Tibial artery (tissue), 4 donors: ENCODE data around the gene STK40.

Experiments used
- DNase-seq, 2 donors: peaks; one replicate each; pipeline ENCODE4 v3.0.0-alpha.2; 2019
- H3K27ac ChIP-seq, 2 donors: fragments of 200-600 bp; sonication (generic) in 1 of 2; 1 replicate in 1 of 2; 2 replicates in 1 of 2; pipeline ENCODE4 v1.5.1; 2018 to 2019; ENCODE audit warnings: mild to moderate bottlenecking in 1 of 2
- H3K27me3 ChIP-seq, 2 donors: fragments of 200-600 bp; sonication (generic) in 1 of 2; one replicate each; pipeline versions ENCODE4 v1.5.1 to v1.6.0; 2016 to 2019
- H3K36me3 ChIP-seq, 3 donors: fragments of 200-600 bp; sonication (generic) in 2 of 3; one replicate each; pipeline ENCODE4 v1.5.1; 2016 to 2019; ENCODE audit warnings: mild to moderate bottlenecking in 2 of 3
- H3K4me1 ChIP-seq, 4 donors: fragments of 200-600 bp; sonication (generic) in 2 of 4; 1 replicate in 3 of 4; 2 replicates in 1 of 4; pipeline ENCODE4 v1.5.1; 2016 to 2019
- H3K4me3 ChIP-seq, 2 donors: fragments of 200-600 bp; sonication (generic) in 1 of 2; 1 replicate in 1 of 2; 2 replicates in 1 of 2; pipeline ENCODE4 v1.5.1; 2018 to 2019; ENCODE audit warnings: mild to moderate bottlenecking in 2 of 2
- H3K9me3 ChIP-seq, 3 donors: fragments of 200-600 bp; sonication (generic) in 1 of 3; one replicate each; pipeline ENCODE4 v1.5.1; 2016 to 2019
- intact Hi-C: fragments of 100-400 bp; cut with DNase I; formaldehyde crosslinking; loops from one replicate; pipeline ENCODE4 v1.15.0; 2023; ENCODE audit warnings: low total_unique reads
- TF ChIP-seq, protein P1 (sequence below), 2 experiments: fragments of 200-600 bp in 1 of 2; fragments of 450-650 bp in 1 of 2; IDR thresholded peaks; one replicate each; pipeline ENCODE4 v1.5.1; 2017 to 2019; ENCODE audit warnings: antibody characterized with exemption in 2 of 2, mild to moderate bottlenecking in 1 of 2, moderate library complexity in 1 of 2

Gene STK40

DNA sequence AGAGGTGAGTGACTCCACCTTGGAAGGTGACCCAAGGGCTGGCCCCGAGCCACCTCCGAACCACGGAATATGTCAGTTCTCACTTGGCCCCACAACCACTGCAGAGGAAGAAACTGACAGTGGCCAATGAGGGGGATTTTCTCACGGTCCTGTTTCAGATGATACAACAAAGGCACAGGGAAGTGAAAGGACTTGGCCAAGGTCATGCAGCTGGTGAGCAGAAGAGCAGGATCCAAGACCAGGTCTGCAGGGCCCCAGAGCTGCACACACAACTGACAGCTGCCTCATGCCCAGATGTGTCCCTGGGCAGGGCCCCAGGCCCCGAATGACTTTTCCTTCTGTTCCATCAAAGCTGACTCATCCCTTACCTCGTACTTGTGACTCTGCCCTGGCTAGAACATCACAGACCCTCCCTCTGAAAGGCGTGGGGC lies 36.5 kb downstream of the STK40 start:
- Histone ChIP-seq H3K4me3 (no peak overlapping the region), H3K36me3 (peaks cover 42 to 59% (median 57%) of the 10 kb centered on the region in 3 donors), H3K9me3 (no peaks in the 10 kb centered on the region), H3K27ac (peak overlapping the region; percentile 65 to 86), H3K4me1 (peaks cover 10 to 51% (median 43%) of the 10 kb centered on the region in 4 donors), H3K27me3 (no peaks in the 10 kb centered on the region)
- intact Hi-C loops = no loop called here
- no peak for DNase-seq
- TF ChIP-seq, protein P1, sequence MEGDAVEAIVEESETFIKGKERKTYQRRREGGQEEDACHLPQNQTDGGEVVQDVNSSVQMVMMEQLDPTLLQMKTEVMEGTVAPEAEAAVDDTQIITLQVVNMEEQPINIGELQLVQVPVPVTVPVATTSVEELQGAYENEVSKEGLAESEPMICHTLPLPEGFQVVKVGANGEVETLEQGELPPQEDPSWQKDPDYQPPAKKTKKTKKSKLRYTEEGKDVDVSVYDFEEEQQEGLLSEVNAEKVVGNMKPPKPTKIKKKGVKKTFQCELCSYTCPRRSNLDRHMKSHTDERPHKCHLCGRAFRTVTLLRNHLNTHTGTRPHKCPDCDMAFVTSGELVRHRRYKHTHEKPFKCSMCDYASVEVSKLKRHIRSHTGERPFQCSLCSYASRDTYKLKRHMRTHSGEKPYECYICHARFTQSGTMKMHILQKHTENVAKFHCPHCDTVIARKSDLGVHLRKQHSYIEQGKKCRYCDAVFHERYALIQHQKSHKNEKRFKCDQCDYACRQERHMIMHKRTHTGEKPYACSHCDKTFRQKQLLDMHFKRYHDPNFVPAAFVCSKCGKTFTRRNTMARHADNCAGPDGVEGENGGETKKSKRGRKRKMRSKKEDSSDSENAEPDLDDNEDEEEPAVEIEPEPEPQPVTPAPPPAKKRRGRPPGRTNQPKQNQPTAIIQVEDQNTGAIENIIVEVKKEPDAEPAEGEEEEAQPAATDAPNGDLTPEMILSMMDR (IDR thresholded peaks at IDR 0.05) = no peak

DNA sequence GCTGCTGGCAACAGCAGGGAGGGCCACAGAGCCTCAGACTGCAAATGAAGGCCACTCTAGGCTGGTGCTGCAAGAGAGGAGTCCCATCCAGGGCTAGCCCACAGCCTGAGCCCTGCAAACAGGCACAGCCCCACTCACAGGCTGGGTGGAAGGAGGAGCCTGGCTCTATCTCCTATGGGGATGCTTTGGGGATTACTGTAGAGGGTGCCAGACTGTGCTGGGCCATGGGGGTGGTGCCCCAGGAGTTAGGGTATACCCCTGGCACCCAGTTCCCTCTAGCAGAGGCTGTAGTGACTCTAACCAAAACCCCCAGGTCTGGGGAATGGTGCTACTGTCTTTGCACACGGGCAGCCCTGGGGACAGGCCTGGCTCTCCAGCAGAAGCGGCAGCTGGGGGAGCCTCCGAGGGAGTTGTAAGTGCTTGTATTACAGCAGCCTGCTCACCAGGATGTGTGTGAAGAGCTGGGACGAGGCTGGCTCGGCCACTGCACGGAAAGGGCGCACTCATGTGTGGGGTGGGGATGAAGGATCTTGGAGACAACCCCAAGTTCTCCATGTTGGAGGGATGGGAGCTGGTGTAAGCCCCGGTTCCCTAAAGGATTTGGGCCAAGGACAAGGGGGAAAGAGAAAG lies 38.9 kb downstream of the STK40 start:
- Histone ChIP-seq H3K36me3 (peaks cover 42 to 68% (median 66%) of the 10 kb centered on the region in 3 donors), H3K27ac (no peak overlapping the region), H3K27me3 (no peaks in the 10 kb centered on the region), H3K9me3 (no peaks in the 10 kb centered on the region), H3K4me1 (peaks cover 8 to 52% (median 37%) of the 10 kb centered on the region in 4 donors), H3K4me3 (no peak overlapping the region)
- no peak for DNase-seq
- TF ChIP-seq, protein P1 (IDR thresholded peaks at IDR 0.05) = no peak
- intact Hi-C loops = no loop called here

DNA sequence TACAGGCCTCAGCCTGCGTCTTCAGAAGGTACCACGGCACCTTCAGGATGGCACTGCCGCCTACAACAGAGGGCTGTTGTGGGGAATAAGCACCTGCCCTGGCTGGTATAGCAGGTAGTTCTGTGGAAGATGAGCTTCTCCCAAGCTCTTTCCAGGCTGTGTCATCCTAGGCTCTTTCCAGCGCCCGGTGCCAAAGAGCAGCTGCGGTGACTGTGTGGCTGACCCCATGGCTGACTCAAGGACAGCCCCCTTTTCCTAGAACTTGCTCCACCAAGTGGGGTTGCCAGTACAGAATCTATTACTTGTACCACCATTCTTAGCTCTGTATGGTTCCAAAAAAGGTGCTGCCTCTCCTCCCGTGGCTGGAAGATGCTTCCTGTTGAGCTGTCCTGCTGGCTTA lies 40.4 kb downstream of the STK40 start:
- peaks cover 53 to 82% (median 81%) of the 10 kb centered on the region in 3 donors for H3K36me3 ChIP-seq
- H3K27ac ChIP-seq = no peak overlapping the region
- intact Hi-C loops = no loop called here
- H3K9me3 ChIP-seq = no peaks in the 10 kb centered on the region
- no peaks in the 10 kb centered on the region for H3K27me3 ChIP-seq
- no peak for DNase-seq
- no peak overlapping the region for H3K4me3 ChIP-seq
- TF ChIP-seq, protein P1 (IDR thresholded peaks at IDR 0.05) = no peak
- H3K4me1 ChIP-seq = peaks cover 3 to 37% (median 22%) of the 10 kb centered on the region in 4 donors

DNA sequence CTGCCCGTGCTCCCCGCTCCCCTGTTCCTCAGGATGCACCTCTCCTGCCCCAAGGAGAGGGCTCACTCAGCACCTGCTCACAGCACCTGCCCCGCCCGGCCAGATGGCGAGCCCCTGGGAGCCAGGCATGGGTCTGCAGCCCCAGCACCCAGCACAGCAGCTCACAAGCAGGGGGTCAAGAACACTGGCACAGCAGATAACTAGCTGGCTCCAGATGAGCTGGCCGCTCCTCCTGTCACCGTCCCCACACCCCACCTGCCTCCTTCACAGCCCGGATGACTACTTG lies 41.4 kb downstream of the STK40 start:
- no peaks in the 10 kb centered on the region for H3K27me3 ChIP-seq
- TF ChIP-seq, protein P1 (IDR thresholded peaks at IDR 0.05) = no peak
- no peak for DNase-seq
- H3K4me1 ChIP-seq = peaks cover 3 to 27% (median 12%) of the 10 kb centered on the region in 4 donors
- H3K27ac ChIP-seq = peak overlapping the region; percentile 76 to 78
- H3K36me3 ChIP-seq = peaks cover 53 to 91% (median 89%) of the 10 kb centered on the region in 3 donors
- no peak overlapping the region for H3K4me3 ChIP-seq
- H3K9me3 ChIP-seq = no peaks in the 10 kb centered on the region
- intact Hi-C loops = no loop called here

DNA sequence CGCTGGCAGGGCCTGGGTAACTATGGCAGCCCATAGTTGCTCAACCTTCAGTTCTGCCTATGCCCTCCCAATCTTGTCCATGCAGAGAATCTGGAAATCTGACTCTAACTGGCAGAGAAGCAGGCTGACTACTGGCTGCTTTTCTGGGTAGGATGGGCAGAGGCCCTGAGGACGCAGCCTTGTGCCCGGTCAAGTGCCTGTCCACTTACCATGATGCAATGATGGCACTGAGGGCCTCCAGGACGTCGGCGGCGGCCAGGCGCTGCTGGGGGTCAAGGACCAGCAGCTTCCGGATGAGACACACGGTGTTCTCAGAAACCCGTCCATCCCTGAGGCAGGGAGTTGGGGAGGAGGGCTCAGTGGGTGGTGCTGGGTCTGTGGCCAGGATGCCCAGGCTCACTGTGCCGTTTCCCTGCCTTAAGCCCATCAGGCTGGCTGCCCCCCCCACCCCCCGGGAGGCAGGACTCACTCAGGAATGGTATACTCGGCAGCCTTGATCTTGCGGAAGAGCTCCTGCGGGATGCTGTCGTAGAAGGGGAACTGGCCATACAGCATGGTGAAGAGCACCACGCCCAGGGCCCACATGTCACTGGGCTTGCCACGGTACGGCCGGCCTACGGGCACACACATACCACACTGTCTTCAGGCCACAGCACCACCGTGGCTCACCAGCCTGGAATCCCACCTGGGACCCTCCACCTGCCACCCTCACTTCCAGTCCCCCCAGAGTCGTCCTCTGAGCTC lies 41.9 kb downstream of the STK40 start:
- Histone ChIP-seq H3K4me1 (peaks cover 3 to 22% (median 11%) of the 10 kb centered on the region in 4 donors), H3K27me3 (no peaks in the 10 kb centered on the region), H3K36me3 (peaks cover 53 to 96% (median 86%) of the 10 kb centered on the region in 3 donors), H3K4me3 (no peak overlapping the region), H3K9me3 (no peaks in the 10 kb centered on the region), H3K27ac (peak overlapping the region; percentile 76 to 78)
- intact Hi-C loops = loop anchor here (2.0 kb wide), 1 partner anchor 77 kb away; no protein-coding TSS in a partner anchor
- TF ChIP-seq, protein P1 (IDR thresholded peaks at IDR 0.05) = no peak
- no peak for DNase-seq
